Lung (tissue), 12 donors: ENCODE data around the gene FAM120C. TPM values are rescaled to one million over a fixed set of nuclear protein-coding genes. Genes with fewer than 3 reads are reported as not detected.

ENCODE experiments used
- ATAC-seq: fragments of 200-7000 bp; cut with Tn5 transposase; one replicate; pipeline ENCODE4 v1.9.1; 2020; ENCODE audit warnings: moderate number of reproducible peaks; ENCODE audit not compliant: insufficient read depth, low FRiP score
- DNase-seq, 3 donors: peaks; one replicate each; pipeline ENCODE4 v3.0.0-alpha.2; 2013 to 2017
- H3K27ac ChIP-seq, 2 donors: one replicate each; pipeline ENCODE4 v1.5.1; 2013; ENCODE audit warnings: mild to moderate bottlenecking in 2 of 2, moderate library complexity in 2 of 2, control low read depth in 1 of 2, inconsistent platforms in 1 of 2, low read depth in 1 of 2, low read length in 1 of 2
- H3K27me3 ChIP-seq, 3 donors: one replicate each; pipeline ENCODE4 v1.5.1; 2013; ENCODE audit warnings: low read length in 2 of 3; ENCODE audit not compliant: control insufficient read depth in 3 of 3, insufficient read depth in 3 of 3
- H3K36me3 ChIP-seq, 4 donors: one replicate each; pipeline ENCODE4 v1.5.1; 2013; ENCODE audit warnings: low read length in 4 of 4, mild to moderate bottlenecking in 1 of 4, moderate library complexity in 1 of 4; ENCODE audit not compliant: control insufficient read depth in 4 of 4, insufficient read depth in 4 of 4
- H3K4me1 ChIP-seq, 5 donors: one replicate each; pipeline ENCODE4 v1.5.1; 2013; ENCODE audit warnings: low read length in 5 of 5, mild to moderate bottlenecking in 2 of 5, moderate library complexity in 1 of 5; ENCODE audit not compliant: control insufficient read depth in 5 of 5, insufficient read depth in 5 of 5
- H3K4me3 ChIP-seq: one replicate; pipeline ENCODE4 v1.5.1; 2013; ENCODE audit warnings: mild to moderate bottlenecking, control low read depth, moderate library complexity
- H3K9ac ChIP-seq, 2 donors: one replicate each; pipeline ENCODE4 v1.5.1; 2013; ENCODE audit warnings: low read length in 2 of 2, control low read depth in 1 of 2; ENCODE audit not compliant: insufficient read depth in 1 of 2
- H3K9me3 ChIP-seq, 4 donors: one replicate each; pipeline ENCODE4 v1.5.1; 2013; ENCODE audit warnings: low read length in 3 of 4, mild to moderate bottlenecking in 1 of 4, moderate library complexity in 1 of 4; ENCODE audit not compliant: control insufficient read depth in 4 of 4, insufficient read depth in 3 of 4
- CTCF ChIP-seq: IDR thresholded peaks from 2 replicates; pipeline ENCODE4 v1.5.1; 2012; ENCODE audit warnings: mild to moderate bottlenecking; ENCODE audit errors: control extremely low read depth, extremely low read depth
- WGBS, 2 donors: extraction: QIAGEN DNeasy Blood & Tissue Kit; methylation state at CpG; one replicate each; pipeline ENCODE4 v1.1.7; 2013; 5-methylcytosine and 5-hydroxymethylcytosine counted together
- polyA plus RNA-seq, 2 donors: library from polyadenylated mRNA; stranded (reverse); fragments of 200-250 nt; gene quantifications; one replicate each; pipeline ENCODE4 v1.2.1, GENCODE V29; 2013
- total RNA-seq, 2 donors: library from RNA; depleted of rRNA in 1 of 2; stranded (reverse); fragments of >200 nt in 1 of 2; gene quantifications; one replicate each; pipeline ENCODE4 v1.2.1, GENCODE V29; 2014 to 2021
- donor health status: control.
- donor health status: control.
- donor health status: Bipolar disorder and iron deficiency.
- donor health status: healthy.
- donor health status: DM: yes; HTN: yes; CAD: no.

Gene FAM120C
- total and polyA plus RNA-seq, 4 donors: 1.7 to 14.4 (median 5.5) TPM

GRCh38 chrX:54181202-54181953 lies 1.7 kb downstream of the FAM120C start:
- peak overlapping the region in 1 of 2 donors; percentile 8 for H3K9ac ChIP-seq
- no peaks in the 10 kb centered on the region for H3K9me3 ChIP-seq
- peaks cover 0 to 22% (median 5%) of the 10 kb centered on the region in 5 donors for H3K4me1 ChIP-seq
- TF ChIP-seq CTCF: no peak
- H3K27ac ChIP-seq: no peak overlapping the region
- peak; percentile 22 to 55 (median 34) for DNase-seq
- no peaks in the 10 kb centered on the region for H3K36me3 ChIP-seq
- H3K27me3 ChIP-seq: no peaks in the 10 kb centered on the region
- no peak for ATAC-seq
- WGBS, 2 donors: 51 to 58% methylated on average over 4 of the region's 4 CpGs
- H3K4me3 ChIP-seq: no peak overlapping the region

- H3K36me3 ChIP-seq: no peaks in the 10 kb centered on the region
- no peak overlapping the region for H3K4me3 ChIP-seq
- H3K4me1 ChIP-seq: peaks cover 0 to 22% (median 5%) of the 10 kb centered on the region in 5 donors
- WGBS, 2 donors: 52 to 68% methylated on average over 4 of the region's 4 CpGs
- no peak overlapping the region for H3K27ac ChIP-seq
- H3K9me3 ChIP-seq: no peaks in the 10 kb centered on the region
- no peak for ATAC-seq
- no peak for TF ChIP-seq CTCF
- H3K9ac ChIP-seq: no peak overlapping the region
- DNase-seq: no peak
- no peaks in the 10 kb centered on the region for H3K27me3 ChIP-seq
Observed at GRCh38 chrX:54180403-54180802, 2.7 kb downstream of the FAM120C start.

GRCh38 chrX:54178100-54178940 lies 4.7 kb downstream of the FAM120C start:
- Histone ChIP-seq H3K4me3 (no peak overlapping the region), H3K9ac (no peak overlapping the region), H3K4me1 (peaks cover 0 to 22% (median 5%) of the 10 kb centered on the region in 5 donors), H3K9me3 (no peaks in the 10 kb centered on the region), H3K36me3 (peaks cover 0 to 6% (median 1%) of the 10 kb centered on the region in 4 donors), H3K27ac (peak overlapping the region in 1 of 2 donors; percentile 21), H3K27me3 (no peaks in the 10 kb centered on the region)
- WGBS, 2 donors: 51 to 70% methylated on average over 5 of the region's 5 CpGs
- no peak for TF ChIP-seq CTCF
- ATAC-seq: no peak
- DNase-seq: no peak
